Activated CD8-positive, alpha-beta T cell treated with anti-CD3 and anti-CD28 coated beads for 36 hours (primary cell): Measurements from ENCODE around the gene KLF9. TPM values are rescaled to one million over a fixed set of nuclear protein-coding genes. Genes with fewer than 3 reads are reported as not detected.

Source experiments
- ATAC-seq: fragments of 200-7000 bp; cut with Tn5 transposase; one replicate; pipeline ENCODE4 v1.10.0; 2021; ENCODE audit warnings: mild to moderate bottlenecking, moderate library complexity
- CTCF ChIA-PET: fragments of 350-600 bp; sonication (Branson Sonifier 250); formaldehyde crosslinking; loops from one replicate; lab custom pipeline; 2021; ENCODE audit warnings: antibody characterized with exemption; lab: Charles Lee
- POLR2A ChIA-PET: fragments of 350-600 bp; sonication (Branson Sonifier 250); formaldehyde crosslinking; loops from one replicate; lab custom pipeline; 2021; ENCODE audit warnings: antibody characterized with exemption; lab: Charles Lee
- DNase-seq: peaks from one replicate; pipeline ENCODE4 v3.0.0-alpha.2; 2020
- H3K27ac Mint-ChIP-seq: one replicate; pipeline ENCODE4 v1.8.0; 2021; ENCODE audit warnings: mild to moderate bottlenecking, mixed read lengths
- H3K27me3 Mint-ChIP-seq: one replicate; pipeline ENCODE4 v1.8.0; 2021; ENCODE audit warnings: mixed read lengths
- H3K36me3 Mint-ChIP-seq: one replicate; pipeline ENCODE4 v1.8.0; 2021; ENCODE audit warnings: low read depth, mixed read lengths
- H3K4me1 Mint-ChIP-seq: one replicate; pipeline ENCODE4 v1.8.0; 2021; ENCODE audit warnings: low read depth, mixed read lengths
- H3K4me3 Mint-ChIP-seq: one replicate; pipeline ENCODE4 v1.8.0; 2021; ENCODE audit warnings: mild to moderate bottlenecking, moderate library complexity, mixed read lengths
- H3K9me3 Mint-ChIP-seq: one replicate; pipeline ENCODE4 v1.8.0; 2021; ENCODE audit warnings: mixed read lengths
- CTCF ChIP-seq: fragments of 200-600 bp; IDR thresholded peaks from one replicate; pipeline ENCODE4 v1.8.0; 2022; ENCODE audit warnings: antibody characterized with exemption, mild to moderate bottlenecking
- intact Hi-C: fragments of 100-400 bp; cut with micrococcal nuclease; formaldehyde crosslinking; loops from one replicate; pipeline ENCODE4 v1.10.0; 2022
- total RNA-seq, 2 experiments: library from RNA; stranded (reverse); gene quantifications; one replicate each; pipeline ENCODE4 v1.2.3, GENCODE V29; 2021

Gene KLF9
- total RNA-seq, 2 experiments from 2014 or later = 19.0 to 20.1 TPM

DNA sequence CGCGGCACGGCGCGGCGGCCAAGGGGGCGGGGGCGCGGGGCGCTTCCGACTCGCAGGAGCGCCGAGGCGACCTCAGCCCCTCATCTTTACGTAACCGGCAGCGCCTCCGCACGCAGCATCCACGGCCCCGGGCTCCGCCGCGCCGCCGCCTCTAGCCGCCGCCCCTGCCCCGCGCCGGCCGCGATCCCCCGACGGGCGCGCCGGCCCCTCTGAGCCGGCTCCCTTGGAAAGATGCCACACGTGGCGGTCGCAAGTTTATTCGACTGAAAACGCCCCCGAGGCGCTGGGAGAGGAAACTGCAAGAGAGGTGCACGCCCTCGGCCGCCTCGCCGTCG, 1.0 kb downstream of the KLF9 start:
- ATAC-seq (peak; percentile 19), DNase-seq (peak; percentile 83)
- Mint-ChIP-seq H3K4me3 (peak overlapping the region; percentile 98), H3K36me3 (peaks cover 27% of the 10 kb centered on the region), H3K9me3 (no peaks in the 10 kb centered on the region), H3K27me3 (no peaks in the 10 kb centered on the region), H3K27ac (peak overlapping the region; percentile 100), H3K4me1 (peaks cover 42% of the 10 kb centered on the region)
- TF ChIP-seq CTCF = no peak
- intact Hi-C loops = loop anchor here (5.0 to 10.0 kb wide), 3 partner anchors 76 to 1351 kb away; partner anchors contain the start of gene CEMIP2
- ChIA-PET POLR2A (interaction anchor here (1.5 kb wide), 2 partner anchors 23 to 153 kb away, joined by 7 to 8 read pairs; no protein-coding TSS in a partner anchor), CTCF (interaction anchor here (2.1 kb wide), 1 partner anchor 189 kb away, joined by 11 read pairs; no protein-coding TSS in a partner anchor)

DNA sequence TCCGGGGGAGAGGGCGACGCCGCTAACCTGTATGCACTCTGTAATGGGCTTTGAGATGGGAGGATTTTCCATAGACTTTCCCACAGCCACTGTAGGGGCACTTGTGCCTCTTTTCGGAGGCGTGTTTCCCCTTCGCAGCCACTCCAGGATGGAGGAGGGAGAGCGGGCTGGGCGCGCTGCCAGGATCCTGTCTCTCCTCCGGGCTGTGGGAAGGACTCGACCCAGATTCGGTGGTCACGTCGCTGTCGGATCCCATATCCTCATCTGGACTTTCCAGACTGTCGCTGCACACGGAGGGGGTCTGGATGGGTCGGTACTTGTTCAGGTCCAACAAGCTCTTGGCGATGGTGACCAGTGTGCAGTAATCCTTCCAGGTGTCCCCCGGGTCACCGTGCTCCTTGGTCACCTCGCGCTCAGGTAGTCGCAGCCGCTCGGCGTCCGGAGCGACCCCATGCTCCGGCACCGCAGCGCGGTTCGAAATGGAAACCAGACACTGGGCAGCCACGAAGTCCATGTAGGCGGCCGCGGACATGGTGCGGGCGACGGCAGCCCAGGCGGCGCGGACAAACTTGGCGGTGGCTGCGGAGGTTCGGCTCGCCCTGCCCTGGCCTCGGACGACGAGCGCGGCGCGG, 1.5 kb downstream of the KLF9 start:
- ATAC-seq = no peak
- no peak for DNase-seq
- ChIA-PET POLR2A (interaction anchor here (0.9 to 1.6 kb wide), 8 partner anchors 8 to 154 kb away, joined by 3 to 8 read pairs (median 4); partner anchors contain the start of gene SMC5), CTCF (no interaction called here)
- no peak for TF ChIP-seq CTCF
- intact Hi-C loops = loop anchor here (1.0 to 10.0 kb wide), 4 partner anchors 7 to 1352 kb away; partner anchors contain the start of gene CEMIP2
- Mint-ChIP-seq H3K27ac (peak overlapping the region; percentile 100), H3K9me3 (no peaks in the 10 kb centered on the region), H3K4me3 (peak overlapping the region; percentile 98), H3K36me3 (peaks cover 27% of the 10 kb centered on the region), H3K27me3 (no peaks in the 10 kb centered on the region), H3K4me1 (peaks cover 42% of the 10 kb centered on the region)

- peak overlapping the region; percentile 100 for H3K27ac Mint-ChIP-seq
- peak overlapping the region; percentile 98 for H3K4me3 Mint-ChIP-seq
- H3K36me3 Mint-ChIP-seq = peaks cover 31% of the 10 kb centered on the region
- ATAC-seq (peak; percentile 24), DNase-seq (peak; percentile 78)
- intact Hi-C loops = loop anchor here (1.0 to 10.0 kb wide), 5 partner anchors 8 to 1353 kb away; partner anchors contain the start of gene CEMIP2
- CTCF ChIA-PET = no interaction called here
- H3K27me3 Mint-ChIP-seq = no peaks in the 10 kb centered on the region
- no peak for TF ChIP-seq CTCF
- POLR2A ChIA-PET = interaction anchor here (0.6 to 1.6 kb wide), 10 partner anchors 8 to 1962 kb away, joined by 3 to 8 read pairs (median 3); partner anchors contain the start of gene SMC5
- H3K9me3 Mint-ChIP-seq = no peaks in the 10 kb centered on the region
- peaks cover 47% of the 10 kb centered on the region for H3K4me1 Mint-ChIP-seq
These were observed 2.3 kb downstream of the KLF9 start for GRCh38 chr9:70411930-70412831.

- H3K27ac Mint-ChIP-seq = peak overlapping the region; percentile 100
- TF ChIP-seq CTCF = no peak
- intact Hi-C loops = loop anchor here (2.0 to 10.0 kb wide), 4 partner anchors 74 to 1353 kb away; partner anchors contain the start of gene CEMIP2
- ChIA-PET POLR2A (interaction anchor here (0.6 to 1.8 kb wide), 5 partner anchors 7 to 152 kb away, joined by 3 to 18 read pairs (median 6); no protein-coding TSS in a partner anchor), CTCF (interaction anchor here (0.7 to 1.4 kb wide), 4 partner anchors 13 to 191 kb away, joined by 3 to 9 read pairs (median 4); no protein-coding TSS in a partner anchor)
- no peaks in the 10 kb centered on the region for H3K9me3 Mint-ChIP-seq
- peaks cover 51% of the 10 kb centered on the region for H3K4me1 Mint-ChIP-seq
- DNase-seq (peak; percentile 79), ATAC-seq (peak; percentile 19)
- H3K27me3 Mint-ChIP-seq = no peaks in the 10 kb centered on the region
- peak overlapping the region; percentile 98 for H3K4me3 Mint-ChIP-seq
- H3K36me3 Mint-ChIP-seq = peaks cover 31% of the 10 kb centered on the region
These were observed 3.1 kb downstream of the KLF9 start for GRCh38 chr9:70411121-70411929.
